NB4 (cell line): Measurements from ENCODE around the gene KDM4B.

Experiments
- POLR2A ChIP-seq: IDR thresholded peaks from 2 replicates; pipeline ENCODE4 v1.6.1; 2011; ENCODE audit warnings: mild to moderate bottlenecking; ENCODE audit not compliant: insufficient read length; ENCODE audit errors: extremely low read depth
- TF ChIP-seq, protein P1 (sequence below): IDR thresholded peaks from one replicate; pipeline ENCODE4 v1.5.1; 2012; ENCODE audit warnings: low read depth, low read length
- TF ChIP-seq, protein P2 (sequence below): IDR thresholded peaks from 2 replicates; pipeline ENCODE4 v1.6.1; 2011; ENCODE audit warnings: low read depth, low read length

DNA sequence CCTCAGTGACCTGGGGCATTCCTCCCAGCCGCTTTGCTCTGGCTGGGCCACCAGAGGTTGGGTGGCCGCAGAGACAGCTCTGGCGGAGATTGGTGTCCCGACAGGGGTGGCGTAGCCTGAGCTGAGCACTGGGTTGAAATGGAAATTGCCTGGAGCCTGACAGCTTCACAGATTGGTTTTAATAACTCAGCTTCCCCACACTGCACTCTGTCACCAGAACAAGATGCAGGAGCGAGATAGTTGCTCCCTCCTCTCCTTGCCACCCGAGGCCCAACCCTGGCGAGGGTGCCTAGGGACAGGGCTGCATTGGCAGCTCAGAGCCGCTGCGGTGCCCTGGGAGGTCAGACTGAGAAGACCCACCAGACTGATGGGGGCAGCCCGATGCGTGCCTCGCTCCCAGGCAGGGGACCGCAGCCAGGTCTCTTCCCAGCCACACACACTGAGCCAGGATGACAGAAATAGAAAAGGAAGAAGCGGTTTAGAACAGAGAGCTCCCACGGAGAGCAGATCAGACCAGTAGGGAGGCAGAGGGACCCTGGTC, 84.1 kb downstream of the KDM4B start:
- TF ChIP-seq, protein P1, sequence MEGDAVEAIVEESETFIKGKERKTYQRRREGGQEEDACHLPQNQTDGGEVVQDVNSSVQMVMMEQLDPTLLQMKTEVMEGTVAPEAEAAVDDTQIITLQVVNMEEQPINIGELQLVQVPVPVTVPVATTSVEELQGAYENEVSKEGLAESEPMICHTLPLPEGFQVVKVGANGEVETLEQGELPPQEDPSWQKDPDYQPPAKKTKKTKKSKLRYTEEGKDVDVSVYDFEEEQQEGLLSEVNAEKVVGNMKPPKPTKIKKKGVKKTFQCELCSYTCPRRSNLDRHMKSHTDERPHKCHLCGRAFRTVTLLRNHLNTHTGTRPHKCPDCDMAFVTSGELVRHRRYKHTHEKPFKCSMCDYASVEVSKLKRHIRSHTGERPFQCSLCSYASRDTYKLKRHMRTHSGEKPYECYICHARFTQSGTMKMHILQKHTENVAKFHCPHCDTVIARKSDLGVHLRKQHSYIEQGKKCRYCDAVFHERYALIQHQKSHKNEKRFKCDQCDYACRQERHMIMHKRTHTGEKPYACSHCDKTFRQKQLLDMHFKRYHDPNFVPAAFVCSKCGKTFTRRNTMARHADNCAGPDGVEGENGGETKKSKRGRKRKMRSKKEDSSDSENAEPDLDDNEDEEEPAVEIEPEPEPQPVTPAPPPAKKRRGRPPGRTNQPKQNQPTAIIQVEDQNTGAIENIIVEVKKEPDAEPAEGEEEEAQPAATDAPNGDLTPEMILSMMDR: no peak
- no peak for TF ChIP-seq POLR2A
- TF ChIP-seq, protein P2, sequence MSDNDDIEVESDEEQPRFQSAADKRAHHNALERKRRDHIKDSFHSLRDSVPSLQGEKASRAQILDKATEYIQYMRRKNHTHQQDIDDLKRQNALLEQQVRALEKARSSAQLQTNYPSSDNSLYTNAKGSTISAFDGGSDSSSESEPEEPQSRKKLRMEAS: no peak
